Measurements from ENCODE around the gene CCDC142. TPM values are rescaled to one million over a fixed set of nuclear protein-coding genes. Genes with fewer than 3 reads are reported as not detected.
A peak's percentile ranks its signal among the peaks of the same experiment; 100 is the strongest.

The CCDC142 gene
- total and polyA plus RNA-seq, 2 of the 8 experiments (the other 6 are each of a cell fraction or from before 2014, with no cell fraction given) = 6.0 to 10.7 TPM

- TF ChIP-seq EP300 (IDR thresholded peaks at IDR 0.05; ENCODE audit: borderline replicate concordance in 1 of 2, low read depth in 2 of 2, low read length in 2 of 2) (no peak), KDM5A (IDR thresholded peaks at IDR 0.05; ENCODE audit: low read length) (no peak), JUND (IDR thresholded peaks at IDR 0.05; ENCODE audit: low read length) (peak; percentile 63; the same call in 1 of the 2 replicates), CEBPB (IDR thresholded peaks at IDR 0.05; ENCODE audit: low read depth, low read length) (no peak)
- TF ChIP-seq, protein P1, sequence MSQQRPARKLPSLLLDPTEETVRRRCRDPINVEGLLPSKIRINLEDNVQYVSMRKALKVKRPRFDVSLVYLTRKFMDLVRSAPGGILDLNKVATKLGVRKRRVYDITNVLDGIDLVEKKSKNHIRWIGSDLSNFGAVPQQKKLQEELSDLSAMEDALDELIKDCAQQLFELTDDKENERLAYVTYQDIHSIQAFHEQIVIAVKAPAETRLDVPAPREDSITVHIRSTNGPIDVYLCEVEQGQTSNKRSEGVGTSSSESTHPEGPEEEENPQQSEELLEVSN (IDR thresholded peaks at IDR 0.05) = peak; percentile 56
These were observed 20.1 kb upstream of the CCDC142 start (continued) for GRCh38 chr2:74502720-74503505.

Measured in H1 (cell line).